HepG2 (cell line): ENCODE measurements around the gene KLC4.

Experiments used
- CBX5 ChIP-seq: sonication (generic); formaldehyde crosslinking; IDR thresholded peaks from 2 replicates; pipeline ENCODE4 v1.4.0; 2020; ENCODE audit warnings: missing genetic modification reagents, borderline replicate concordance
- EP300 ChIP-seq, 3 experiments: sonication (generic) in 1 of 3; formaldehyde crosslinking in 1 of 3; IDR thresholded peaks; 2 replicates each; pipeline versions ENCODE4 v1.5.1 to v1.6.1; 2011 to 2020; ENCODE audit warnings: low read depth in 2 of 3, low read length in 2 of 3, borderline replicate concordance in 1 of 3, improper control_type of control experiment in 1 of 3, mild to moderate bottlenecking in 1 of 3, missing genetic modification reagents in 1 of 3, moderate library complexity in 1 of 3
- MIXL1 ChIP-seq: IDR thresholded peaks from 2 replicates; pipeline ENCODE4 v1.6.1; 2016
- STAG1 ChIP-seq: sonication (generic); formaldehyde crosslinking; IDR thresholded peaks from 2 replicates; pipeline ENCODE4 v1.4.0; 2020; ENCODE audit warnings: missing genetic modification reagents
- ZBTB21 ChIP-seq: sonication (generic); formaldehyde crosslinking; IDR thresholded peaks from 2 replicates; pipeline ENCODE4 v1.4.0; 2020; ENCODE audit warnings: missing genetic modification reagents
- TF ChIP-seq, protein P1 (sequence below): sonication (generic); formaldehyde crosslinking; IDR thresholded peaks from 2 replicates; pipeline ENCODE4 v1.5.0; 2020; ENCODE audit warnings: mild to moderate bottlenecking, missing genetic modification reagents, moderate library complexity
- TF ChIP-seq, protein P2 (sequence below): sonication (generic); formaldehyde crosslinking; IDR thresholded peaks from 2 replicates; pipeline ENCODE4 v1.4.0; 2020; ENCODE audit warnings: missing genetic modification reagents

DNA sequence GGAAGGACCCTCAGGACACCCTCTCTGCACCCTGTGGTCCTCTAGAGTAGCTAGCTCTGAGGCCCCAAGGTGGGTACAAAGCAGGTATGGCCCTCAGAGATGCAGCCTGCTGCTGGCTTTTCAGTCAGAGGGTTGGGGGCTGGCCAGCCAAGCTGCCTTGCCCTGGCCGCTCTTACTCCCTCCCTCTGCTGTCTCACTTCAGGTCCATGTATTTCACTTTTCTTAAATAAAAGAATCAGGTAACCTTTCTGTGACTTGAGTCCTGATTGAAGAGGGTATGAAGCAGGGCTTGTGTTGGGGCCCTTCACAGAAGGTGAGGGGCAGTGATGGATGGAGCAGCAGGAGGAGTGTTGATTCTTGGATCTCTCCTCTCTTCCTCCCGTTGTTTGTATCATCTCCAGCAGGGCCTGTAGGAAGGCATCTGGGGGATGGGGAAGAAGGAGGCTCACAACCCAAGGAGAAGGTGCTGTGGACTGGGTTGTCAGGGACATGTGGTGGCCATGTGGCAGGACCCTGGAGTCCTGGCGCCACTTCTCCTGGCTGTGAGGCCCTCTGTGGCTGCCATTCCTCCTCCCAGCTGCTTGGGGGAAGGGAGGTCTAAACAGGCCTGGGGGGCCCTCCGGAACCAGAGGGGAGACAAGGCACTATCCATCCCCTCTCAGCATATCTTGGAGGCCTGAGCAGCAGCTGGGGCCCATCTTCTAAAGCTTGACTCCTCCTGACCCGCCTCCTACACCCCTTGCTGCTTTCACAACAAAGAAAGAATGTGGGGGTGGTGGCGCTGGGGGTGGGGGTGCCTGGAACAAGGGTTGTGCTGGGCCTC is 15.6 kb downstream of the KLC4 start:
- TF ChIP-seq STAG1 (CRISPR knock-in tag) (no peak), CBX5 (CRISPR knock-in tag) (no peak), ZBTB21 (CRISPR knock-in tag) (no peak), EP300 (IDR thresholded peaks at IDR 0.05; ENCODE audit: low read depth in 2 of 2, low read length in 2 of 2) (no peak), EP300 (CRISPR knock-in tag; IDR thresholded peaks at IDR 0.05; ENCODE audit: borderline replicate concordance) (no peak), MIXL1 (no peak)
- TF ChIP-seq, protein P1, sequence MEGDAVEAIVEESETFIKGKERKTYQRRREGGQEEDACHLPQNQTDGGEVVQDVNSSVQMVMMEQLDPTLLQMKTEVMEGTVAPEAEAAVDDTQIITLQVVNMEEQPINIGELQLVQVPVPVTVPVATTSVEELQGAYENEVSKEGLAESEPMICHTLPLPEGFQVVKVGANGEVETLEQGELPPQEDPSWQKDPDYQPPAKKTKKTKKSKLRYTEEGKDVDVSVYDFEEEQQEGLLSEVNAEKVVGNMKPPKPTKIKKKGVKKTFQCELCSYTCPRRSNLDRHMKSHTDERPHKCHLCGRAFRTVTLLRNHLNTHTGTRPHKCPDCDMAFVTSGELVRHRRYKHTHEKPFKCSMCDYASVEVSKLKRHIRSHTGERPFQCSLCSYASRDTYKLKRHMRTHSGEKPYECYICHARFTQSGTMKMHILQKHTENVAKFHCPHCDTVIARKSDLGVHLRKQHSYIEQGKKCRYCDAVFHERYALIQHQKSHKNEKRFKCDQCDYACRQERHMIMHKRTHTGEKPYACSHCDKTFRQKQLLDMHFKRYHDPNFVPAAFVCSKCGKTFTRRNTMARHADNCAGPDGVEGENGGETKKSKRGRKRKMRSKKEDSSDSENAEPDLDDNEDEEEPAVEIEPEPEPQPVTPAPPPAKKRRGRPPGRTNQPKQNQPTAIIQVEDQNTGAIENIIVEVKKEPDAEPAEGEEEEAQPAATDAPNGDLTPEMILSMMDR: no peak
- TF ChIP-seq, protein P2, sequence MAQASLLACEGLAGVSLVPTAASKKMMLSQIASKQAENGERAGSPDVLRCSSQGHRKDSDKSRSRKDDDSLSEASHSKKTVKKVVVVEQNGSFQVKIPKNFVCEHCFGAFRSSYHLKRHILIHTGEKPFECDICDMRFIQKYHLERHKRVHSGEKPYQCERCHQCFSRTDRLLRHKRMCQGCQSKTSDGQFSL (CRISPR knock-in tag): no peak
